HepG2 (cell line): Measurements from ENCODE around the gene OR2V2. TPM values are rescaled to one million over a fixed set of nuclear protein-coding genes. Genes with fewer than 3 reads are reported as not detected.

Experiments
- ATF1 ChIP-seq: IDR thresholded peaks from 2 replicates; pipeline ENCODE4 v1.6.1; 2016; ENCODE audit warnings: mild to moderate bottlenecking, control low read depth
- FOXC1 ChIP-seq: sonication (generic); formaldehyde crosslinking; IDR thresholded peaks from 2 replicates; pipeline ENCODE4 v1.8.0; 2022; ENCODE audit warnings: mild to moderate bottlenecking, missing genetic modification reagents, borderline replicate concordance
- FOXO4 ChIP-seq: sonication (generic); formaldehyde crosslinking; conservative IDR thresholded peaks from 2 replicates; pipeline ENCODE4 v1.8.1; 2023; ENCODE audit warnings: missing genetic modification reagents
- HMG20B ChIP-seq: conservative IDR thresholded peaks from 2 replicates; pipeline ENCODE4 v1.6.1; 2016; ENCODE audit warnings: missing genetic modification reagents, missing compliant biosample characterization
- ISX ChIP-seq: sonication (generic); formaldehyde crosslinking; conservative IDR thresholded peaks from 2 replicates; pipeline ENCODE4 v1.5.0; 2020; ENCODE audit warnings: missing genetic modification reagents
- JARID2 ChIP-seq: sonication (generic); formaldehyde crosslinking; IDR thresholded peaks from 2 replicates; pipeline ENCODE4 v1.8.1; 2023; ENCODE audit warnings: missing genetic modification reagents, inconsistent platforms; ENCODE audit not compliant: insufficient replicate concordance
- MAFF ChIP-seq: IDR thresholded peaks from 2 replicates; pipeline ENCODE4 v1.6.1; 2011; ENCODE audit warnings: low read depth, low read length, improper control_type of control experiment
- MYNN ChIP-seq: sonication (generic); formaldehyde crosslinking; IDR thresholded peaks from 2 replicates; pipeline ENCODE4 v1.4.0; 2020; ENCODE audit warnings: mild to moderate bottlenecking, low read depth, missing genetic modification reagents
- POGK ChIP-seq: sonication (generic); formaldehyde crosslinking; conservative IDR thresholded peaks from 2 replicates; pipeline ENCODE4 v1.8.0; 2022; ENCODE audit warnings: mild to moderate bottlenecking, moderate library complexity, missing genetic modification reagents
- SKI ChIP-seq: fragments of 450-650 bp; IDR thresholded peaks from one replicate; pipeline ENCODE4 v1.6.1; 2018; ENCODE audit warnings: mild to moderate bottlenecking; ENCODE audit not compliant: partially characterized antibody
- SRF ChIP-seq: IDR thresholded peaks from 2 replicates; pipeline ENCODE4 v1.6.1; 2011; ENCODE audit warnings: mild to moderate bottlenecking, low read depth, low read length, moderate library complexity
- SRY ChIP-seq: sonication (generic); formaldehyde crosslinking; IDR thresholded peaks from 2 replicates; pipeline ENCODE4 v1.8.0; 2022; ENCODE audit warnings: mild to moderate bottlenecking, missing genetic modification reagents
- SSRP1 ChIP-seq: IDR thresholded peaks from 2 replicates; pipeline ENCODE4 v1.6.1; 2016; ENCODE audit warnings: control low read depth
- TAF15 ChIP-seq: fragments of 200-400 bp; formaldehyde crosslinking; IDR thresholded peaks from one replicate; pipeline ENCODE4 v1.6.1; 2018; ENCODE audit warnings: mild to moderate bottlenecking, low read depth, low read length; ENCODE audit not compliant: poor library complexity, severe bottlenecking
- U2AF1 ChIP-seq: fragments of 200-400 bp; formaldehyde crosslinking; optimal IDR thresholded peaks from 2 replicates; pipeline ENCODE3; 2017; ENCODE audit warnings: mild to moderate bottlenecking, low read depth, low read length
- ZBTB40 ChIP-seq, 2 experiments: fragments of 450-650 bp in 1 of 2; sonication (generic) in 1 of 2; formaldehyde crosslinking in 1 of 2; IDR thresholded peaks; 2 replicates each; pipeline versions ENCODE4 v1.6.1 to v1.8.0; 2016 to 2022; ENCODE audit warnings: antibody characterized with exemption in 1 of 2, mild to moderate bottlenecking in 1 of 2, missing genetic modification reagents in 1 of 2
- polyA plus RNA-seq, 8 experiments: library from polyadenylated mRNA; depleted of rRNA in 3 of 8; stranded (reverse) in 7 of 8; unstranded in 1 of 8; fragments of >200 nt; fragmentation: Illumina TruSeq in 4 of 8; extraction: Trizol in 4 of 8; gene quantifications; 2 replicates each; pipeline versions ENCODE4 v1.2.1 to v1.2.3, GENCODE V29; 2011 to 2016; ENCODE audit warnings: low read depth in 4 of 8, missing spikeins in 1 of 8, mixed read lengths in 1 of 8; ENCODE audit not compliant: insufficient read depth in 1 of 8
- total RNA-seq, 5 experiments: library from RNA; depleted of rRNA; stranded (reverse); fragments of >200 nt; fragmentation: Illumina TruSeq; extraction: Trizol; gene quantifications; 2 replicates each; pipeline ENCODE4 v1.2.3, GENCODE V29; 2016; ENCODE audit warnings: low read depth in 1 of 5

Gene OR2V2
- total and polyA plus RNA-seq, 2 of the 13 experiments (the other 11 are each of a cell fraction or from before 2014, with no cell fraction given) = not detected

- TF ChIP-seq ZBTB40 (IDR thresholded peaks at IDR 0.05) (no peak), ZBTB40 (CRISPR knock-in tag; IDR thresholded peaks at IDR 0.05) (no peak), ATF1 (CRISPR knock-in tag) (peak; percentile 18; the same call in 1 of the 2 replicates), ISX (CRISPR knock-in tag) (no peak), JARID2 (CRISPR knock-in tag) (no peak), U2AF1 (no peak), TAF15 (no peak), FOXO4 (CRISPR knock-in tag) (no peak), MYNN (0 out of 2 replicates have a peak, but pooled peaks have one; percentile 70), SRY (CRISPR knock-in tag) (no peak), POGK (CRISPR knock-in tag) (no peak), FOXC1 (CRISPR knock-in tag) (no peak; the same call in 1 of the 2 replicates), SKI (no peak), MAFF (no peak), SRF (no peak), SSRP1 (CRISPR knock-in tag) (no peak), HMG20B (CRISPR knock-in tag) (no peak)
Observed at GRCh38 chr5:181207214-181207959, 60.0 kb downstream of the OR2V2 start (continued).
